Endothelial cell of umbilical vein (primary cell): ENCODE results near the gene PTCH2. TPM values are rescaled to one million over a fixed set of nuclear protein-coding genes. Genes with fewer than 3 reads are reported as not detected.

Experiments
- BruUV-seq: library from RNA; stranded (reverse); fragments of 400-500 nt; replicated peaks from 2 replicates; lab custom pipeline; 2021; lab: Mats Ljungman, UMichigan
- CTCF ChIA-PET: fragments of 300-600, 350-600 bp; sonication (Branson Sonifier 250); formaldehyde crosslinking; loops from one replicate; lab custom pipeline; 2021; ENCODE audit warnings: antibody characterized with exemption, inconsistent platforms; lab: Charles Lee
- POLR2A ChIA-PET: fragments of 300-600, 350-600 bp; sonication (Branson Sonifier 250); formaldehyde crosslinking; loops from one replicate; lab custom pipeline; 2021; ENCODE audit warnings: antibody characterized with exemption, inconsistent platforms; lab: Charles Lee
- DNase-seq: peaks from one replicate; pipeline ENCODE4 v3.0.0-alpha.2; 2011; ENCODE audit warnings: low read depth, low spot score
- FAIRE-seq: peaks from 2 replicates; lab custom pipeline; 2011; peaks lifted over from hg19 to GRCh38; lab: Jason Lieb, UNC
- H2AFZ ChIP-seq: 2 replicates; pipeline ENCODE4 v1.6.0; 2012; ENCODE audit warnings: low read depth, low read length, control low read depth, inconsistent platforms
- H3K27ac ChIP-seq: 2 replicates; pipeline ENCODE4 v1.5.1; 2011; ENCODE audit warnings: low read depth, mild to moderate bottlenecking, control low read depth, low read length, moderate library complexity; ENCODE audit not compliant: insufficient read depth
- H3K27me3 ChIP-seq, 2 experiments: 2 replicates each; pipeline versions ENCODE4 v1.6.0 to v1.6.1; 2011; ENCODE audit warnings: low read length in 2 of 2, mixed read lengths in 1 of 2; ENCODE audit not compliant: control insufficient read depth in 2 of 2, insufficient read depth in 2 of 2
- H3K36me3 ChIP-seq, 2 experiments: 2 replicates in 1 of 2; 3 replicates in 1 of 2; pipeline ENCODE4 v1.5.1; 2011; ENCODE audit warnings: low read length in 2 of 2, mild to moderate bottlenecking in 1 of 2, moderate library complexity in 1 of 2; ENCODE audit not compliant: control insufficient read depth in 2 of 2, insufficient read depth in 2 of 2; ENCODE audit errors: extremely low read depth in 1 of 2
- H3K4me1 ChIP-seq: 3 replicates; pipeline ENCODE4 v1.5.1; 2011; ENCODE audit warnings: mild to moderate bottlenecking, low read length; ENCODE audit not compliant: control insufficient read depth, insufficient read depth; ENCODE audit errors: extremely low read depth
- H3K4me2 ChIP-seq: 2 replicates; pipeline ENCODE4 v1.6.1; 2011; ENCODE audit warnings: low read length, control low read depth, mixed read lengths; ENCODE audit not compliant: insufficient read depth
- H3K4me3 ChIP-seq, 3 experiments: fragments of 200-600 bp in 1 of 3; sonication (generic), shearing (Covaris generic) in 1 of 3; replicated peaks in 1 of 3; 2 replicates each; pipeline ENCODE4 v1.5.1; 2011 to 2016; ENCODE audit warnings: control low read depth in 3 of 3, low read length in 3 of 3, mild to moderate bottlenecking in 2 of 3, inconsistent platforms in 1 of 3, low read depth in 1 of 3, moderate library complexity in 1 of 3; ENCODE audit not compliant: insufficient read depth in 1 of 3
- H3K79me2 ChIP-seq: 2 replicates; pipeline ENCODE4 v1.6.0; 2012; ENCODE audit warnings: low read length, inconsistent platforms; ENCODE audit not compliant: control insufficient read depth, insufficient read depth
- H3K9ac ChIP-seq: replicated peaks from 2 replicates; pipeline ENCODE3; 2011; ENCODE audit warnings: low read length, control low read depth; ENCODE audit not compliant: insufficient read depth; ENCODE audit errors: extremely low read depth
- H3K9me1 ChIP-seq: replicated peaks from 3 replicates; pipeline ENCODE4 v1.6.0; 2011; ENCODE audit warnings: mild to moderate bottlenecking, low read length; ENCODE audit not compliant: control insufficient read depth, insufficient read depth; ENCODE audit errors: extremely low read depth
- H3K9me3 ChIP-seq: replicated peaks from 2 replicates; pipeline ENCODE4 v1.5.1; 2012; ENCODE audit warnings: low read length, inconsistent platforms; ENCODE audit not compliant: control insufficient read depth, insufficient read depth
- H4K20me1 ChIP-seq: replicated peaks from 2 replicates; pipeline ENCODE3; 2011; ENCODE audit warnings: mild to moderate bottlenecking, low read length; ENCODE audit not compliant: control insufficient read depth, insufficient read depth; ENCODE audit errors: extremely low read depth
- EZH2 ChIP-seq: IDR thresholded peaks from 2 replicates; pipeline ENCODE4 v1.6.1; 2012; ENCODE audit warnings: borderline replicate concordance, low read depth, mild to moderate bottlenecking, moderate library complexity, low read length, inconsistent platforms; ENCODE audit not compliant: severe bottlenecking
- JUN ChIP-seq: IDR thresholded peaks from 2 replicates; pipeline ENCODE4 v1.6.1; 2011; ENCODE audit warnings: borderline replicate concordance, low read depth; ENCODE audit not compliant: insufficient read length, insufficient read depth
- POLR2A ChIP-seq: IDR thresholded peaks from 2 replicates; pipeline ENCODE4 v1.6.1; 2012; ENCODE audit warnings: low read depth, mild to moderate bottlenecking, control low read depth, low read length
- dilution Hi-C: fragments of 300-500 bp; cut with MboI; formaldehyde crosslinking; loops from one replicate; pipeline ENCODE4 v1.15.0; 2019; ENCODE audit warnings: low sequenced_read_pairs; ENCODE audit not compliant: extremely low pct_ligation_motif_present
- intact Hi-C: fragments of 100-400 bp; cut with micrococcal nuclease; formaldehyde crosslinking; loops from one replicate; pipeline ENCODE4 v1.10.0; 2022
- polyA plus RNA-seq, 4 experiments: library from polyadenylated mRNA; depleted of rRNA in 3 of 4; stranded (reverse) in 3 of 4; unstranded in 1 of 4; fragments of >200 nt; gene quantifications; 2 replicates each; pipeline versions ENCODE4 v1.2.1 to v1.2.3, GENCODE V29; 2011 to 2012; ENCODE audit warnings: missing spikeins in 1 of 4
- total RNA-seq: library from RNA; stranded (reverse); gene quantifications from 2 replicates; pipeline ENCODE4 v1.2.3, GENCODE V29; 2021

The PTCH2 gene
- total and polyA plus RNA-seq, 2 donors (not counting 3 experiments of a cell fraction or from before 2014, with no cell fraction given) = 1.8 TPM

- ChIA-PET CTCF (interaction anchor here (2.6 kb wide), 1 partner anchor 49 kb away, joined by 8 read pairs; the partner anchor contains the start of gene RNU5D-1), POLR2A (interaction anchor here (0.6 kb wide), 1 partner anchor 20 kb away, joined by 3 read pairs; no protein-coding TSS in a partner anchor)
- Histone ChIP-seq H3K27me3 (no peaks in the 10 kb centered on the region), H3K9me1 (no peaks in the 10 kb centered on the region), H4K20me1 (no peaks in the 10 kb centered on the region), H3K4me3 (no peak overlapping the region), H3K4me2 (no peak overlapping the region), H3K36me3 (peaks cover 17 to 22% of the 10 kb centered on the region in 2 experiments), H3K9me3 (no peaks in the 10 kb centered on the region), H2AFZ (no peak overlapping the region), H3K9ac (no peak overlapping the region), H3K27ac (no peak overlapping the region), H3K4me1 (peaks cover 16% of the 10 kb centered on the region), H3K79me2 (peaks cover 40% of the 10 kb centered on the region)
- no peak for TF ChIP-seq POLR2A
- TF ChIP-seq JUN = no peak
- BruUV-seq = no TSS peak
- DNase-seq (no peak), FAIRE-seq (no peak)
- intact Hi-C loops = no loop called here
- dilution Hi-C loops = no loop called here
These were observed 64.1 kb downstream of the PTCH2 start for GRCh38 chr1:44778705-44779576.

GRCh38 chr1:44777969-44778635 lies 65.0 kb downstream of the PTCH2 start:
- Histone ChIP-seq H3K27me3 (no peaks in the 10 kb centered on the region), H4K20me1 (no peaks in the 10 kb centered on the region), H3K4me2 (peak overlapping the region; percentile 75), H3K9ac (no peak overlapping the region), H3K4me1 (peaks cover 16% of the 10 kb centered on the region), H3K9me1 (no peaks in the 10 kb centered on the region), H3K36me3 (peaks cover 17 to 22% of the 10 kb centered on the region in 2 experiments), H3K79me2 (peaks cover 40% of the 10 kb centered on the region), H3K27ac (no peak overlapping the region), H2AFZ (no peak overlapping the region), H3K9me3 (no peaks in the 10 kb centered on the region), H3K4me3 (peak overlapping the region in 1 of 3 experiments; percentile 0)
- BruUV-seq = no TSS peak
- dilution Hi-C loops = no loop called here
- POLR2A ChIA-PET = no interaction called here
- no peak for FAIRE-seq
- CTCF ChIA-PET = interaction anchor here (0.7 to 1.1 kb wide), 2 partner anchors 10 to 47 kb away, joined by 3 read pairs; partner anchors contain the start of genes BEST4 and RNU5D-1
- DNase-seq = no peak
- intact Hi-C loops = no loop called here
- TF ChIP-seq JUN (no peak), EZH2 (no peak), POLR2A (peak; percentile 19)
